ENCODE results near the gene USP24.

USP24 gene

DNA sequence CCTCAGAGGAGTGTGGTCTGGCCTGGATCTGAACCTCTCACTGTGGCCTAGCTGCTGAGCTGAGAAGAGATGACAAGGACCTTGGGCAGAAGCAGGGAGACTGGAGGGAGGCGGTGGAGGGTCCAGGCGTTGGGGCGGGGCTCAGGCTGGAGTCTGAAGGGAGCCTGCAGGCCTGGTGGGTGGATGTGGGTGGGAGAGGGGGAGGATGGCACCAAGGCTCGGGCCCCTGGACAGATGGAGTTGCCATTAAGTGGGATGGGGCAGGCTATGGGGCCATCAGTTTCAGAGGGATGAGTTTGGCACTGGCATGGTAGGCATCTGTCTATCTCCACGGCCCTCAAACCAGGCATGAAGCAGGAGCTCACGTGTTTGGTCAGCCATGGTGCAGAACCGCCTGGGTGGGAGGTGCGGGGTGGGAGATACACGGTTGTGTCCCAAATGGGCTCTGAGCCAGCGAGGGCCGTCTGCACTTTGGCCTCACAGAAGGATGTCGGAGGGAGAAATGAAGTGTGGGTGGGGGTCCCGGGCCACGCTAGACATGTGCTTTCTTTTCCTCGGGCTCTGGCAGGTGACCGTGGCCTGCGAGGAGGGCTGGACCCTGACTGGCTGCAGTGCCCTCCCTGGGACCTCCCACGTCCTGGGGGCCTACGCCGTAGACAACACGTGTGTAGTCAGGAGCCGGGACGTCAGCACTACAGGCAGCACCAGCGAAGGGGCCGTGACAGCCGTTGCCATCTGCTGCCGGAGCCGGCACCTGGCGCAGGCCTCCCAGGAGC, 152.2 kb downstream of the USP24 start:
- Histone ChIP-seq H3K4me3 (ENCODE audit: low read length) (no peak overlapping the region), H3K27ac (ENCODE audit: low read length) (no peak overlapping the region), H3K4me1 (ENCODE audit: insufficient read depth, low read length) (no peaks in the 10 kb centered on the region), H3K27me3 (ENCODE audit: insufficient read depth, low read length) (no peaks in the 10 kb centered on the region), H3K9ac (ENCODE audit: low read depth, low read length) (no peak overlapping the region), H3K9me3 (ENCODE audit: insufficient read depth, low read depth, low read length) (no peaks in the 10 kb centered on the region), H3K36me3 (ENCODE audit: insufficient read depth, low read depth, low read length) (peaks cover 34% of the 10 kb centered on the region)

DNA sequence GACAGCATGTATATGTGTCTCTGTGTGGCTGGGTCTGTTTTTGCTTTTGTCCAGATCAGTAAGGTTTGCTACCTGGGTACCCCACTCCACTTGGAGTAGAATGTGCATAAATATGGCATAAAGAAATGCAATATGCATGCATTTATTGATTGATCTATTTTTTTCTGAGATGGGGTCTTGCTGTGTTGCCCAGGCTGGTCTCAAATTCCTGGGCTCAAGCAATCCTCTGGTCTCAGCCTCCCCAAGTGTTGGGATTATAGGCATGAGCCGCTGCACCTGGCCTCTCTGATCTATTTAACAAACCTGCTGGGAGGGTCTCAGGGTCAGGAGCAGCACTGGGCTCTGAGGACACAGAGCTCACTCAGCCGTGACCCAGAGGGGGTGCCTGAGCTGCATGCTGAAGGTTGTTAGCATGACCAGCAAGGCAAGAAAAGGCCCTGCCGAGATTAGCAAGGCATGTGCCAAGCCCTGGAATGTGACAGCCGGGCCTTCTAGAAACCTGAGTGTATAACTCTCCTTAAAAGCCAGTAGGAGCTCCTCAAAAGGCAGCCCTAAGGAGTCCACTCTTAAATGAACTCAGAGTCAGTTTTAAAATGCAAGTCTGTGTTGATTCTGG, 153.3 kb downstream of the USP24 start:
- no peaks in the 10 kb centered on the region for H3K4me1 ChIP-seq (ENCODE audit: insufficient read depth, low read length)
- H3K27me3 ChIP-seq (ENCODE audit: insufficient read depth, low read length) = no peaks in the 10 kb centered on the region
- no peak overlapping the region for H3K27ac ChIP-seq (ENCODE audit: low read length)
- H3K36me3 ChIP-seq (ENCODE audit: insufficient read depth, low read depth, low read length) = peaks cover 22% of the 10 kb centered on the region
- H3K4me3 ChIP-seq (ENCODE audit: low read length) = no peak overlapping the region
- H3K9me3 ChIP-seq (ENCODE audit: insufficient read depth, low read depth, low read length) = no peaks in the 10 kb centered on the region
- no peak overlapping the region for H3K9ac ChIP-seq (ENCODE audit: low read depth, low read length)

GRCh38 chr1:55061000-55061705, 154.0 kb downstream of the USP24 start:
- no peaks in the 10 kb centered on the region for H3K9me3 ChIP-seq (ENCODE audit: insufficient read depth, low read depth, low read length)
- no peak overlapping the region for H3K27ac ChIP-seq (ENCODE audit: low read length)
- no peak overlapping the region for H3K9ac ChIP-seq (ENCODE audit: low read depth, low read length)
- H3K36me3 ChIP-seq (ENCODE audit: insufficient read depth, low read depth, low read length) = peaks cover 15% of the 10 kb centered on the region; the same call in 1 of the 2 replicates
- no peak overlapping the region for H3K4me3 ChIP-seq (ENCODE audit: low read length)
- no peaks in the 10 kb centered on the region for H3K4me1 ChIP-seq (ENCODE audit: insufficient read depth, low read length)
- H3K27me3 ChIP-seq (ENCODE audit: insufficient read depth, low read length) = no peaks in the 10 kb centered on the region

DNA sequence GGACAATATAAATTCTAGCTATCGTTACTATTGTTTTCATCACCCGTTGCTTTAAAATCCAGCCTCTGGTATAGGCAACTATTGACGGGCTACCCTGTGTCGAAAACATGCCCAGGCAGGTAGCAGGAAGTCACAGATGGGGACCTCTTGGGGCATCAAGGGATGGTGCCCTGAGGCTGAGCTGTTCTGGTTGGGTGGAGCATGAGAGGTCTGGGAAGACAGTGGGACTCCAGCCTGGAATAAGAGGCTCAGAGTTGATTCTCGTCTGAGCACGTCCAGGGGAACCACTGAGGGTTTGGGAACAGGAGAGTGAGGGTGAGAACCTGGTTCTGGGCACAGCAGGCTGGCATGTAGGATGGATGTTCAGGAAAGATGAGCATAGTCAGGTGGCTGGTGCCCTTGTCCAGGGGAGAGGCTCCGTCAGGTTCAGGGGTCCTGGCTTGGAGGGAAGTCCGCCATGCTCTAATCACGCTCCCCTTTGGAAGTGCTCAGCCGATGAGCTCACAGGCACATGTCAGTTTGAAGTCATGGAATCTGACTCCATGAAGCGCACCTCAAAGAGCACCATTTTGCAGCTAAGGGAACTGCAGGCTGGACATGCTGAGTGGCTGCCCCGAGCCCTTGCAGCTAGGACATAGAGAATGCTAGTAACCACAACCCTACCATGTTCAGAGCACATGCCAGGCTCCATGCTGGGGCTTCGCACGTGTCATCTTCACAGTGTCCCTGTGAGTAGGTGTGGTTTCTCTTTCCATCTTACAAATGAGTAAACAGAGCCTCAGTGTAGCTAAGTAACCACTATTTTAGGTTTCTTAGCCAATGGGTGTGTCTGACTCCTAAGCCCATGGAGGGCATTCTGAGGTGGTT, 154.8 kb downstream of the USP24 start:
- Histone ChIP-seq H3K9ac (ENCODE audit: low read depth, low read length) (no peak overlapping the region), H3K27me3 (ENCODE audit: insufficient read depth, low read length) (no peaks in the 10 kb centered on the region), H3K27ac (ENCODE audit: low read length) (no peak overlapping the region), H3K9me3 (ENCODE audit: insufficient read depth, low read depth, low read length) (no peaks in the 10 kb centered on the region), H3K36me3 (ENCODE audit: insufficient read depth, low read depth, low read length) (peaks cover 15% of the 10 kb centered on the region; the same call in 1 of the 2 replicates), H3K4me3 (ENCODE audit: low read length) (no peak overlapping the region), H3K4me1 (ENCODE audit: insufficient read depth, low read length) (no peaks in the 10 kb centered on the region)

DNA sequence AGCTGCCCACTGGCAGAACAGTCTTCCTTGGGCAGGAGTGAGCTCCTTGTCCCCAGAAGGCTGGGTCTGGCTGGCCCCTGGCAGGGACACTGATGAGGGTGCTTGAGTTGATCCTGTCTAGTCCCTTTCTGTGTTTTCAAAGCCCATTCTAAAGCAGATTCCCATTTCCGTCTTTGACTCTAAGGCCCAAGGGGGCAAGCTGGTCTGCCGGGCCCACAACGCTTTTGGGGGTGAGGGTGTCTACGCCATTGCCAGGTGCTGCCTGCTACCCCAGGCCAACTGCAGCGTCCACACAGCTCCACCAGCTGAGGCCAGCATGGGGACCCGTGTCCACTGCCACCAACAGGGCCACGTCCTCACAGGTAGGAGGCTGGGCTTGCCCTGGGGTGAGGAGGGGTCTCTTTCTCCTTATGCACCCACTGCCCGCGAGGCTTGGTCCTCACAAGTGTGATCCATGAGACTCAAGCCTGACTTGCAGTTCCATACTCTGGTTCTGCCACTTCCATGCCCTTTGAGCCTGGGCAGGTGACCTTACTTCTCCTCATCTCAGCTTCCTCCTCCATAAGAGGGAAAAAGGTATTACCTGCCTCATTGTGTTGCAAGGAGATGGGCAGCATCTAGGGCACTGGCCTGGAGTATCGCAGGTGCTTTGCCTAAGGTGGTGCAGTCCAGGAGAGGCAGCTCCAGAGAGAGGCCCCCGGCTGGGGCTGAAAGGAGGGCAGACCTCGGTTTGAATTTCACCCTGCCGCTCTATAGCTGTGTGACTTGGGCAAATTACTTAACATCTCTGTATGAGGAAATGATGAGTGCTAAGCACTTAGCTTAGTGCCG, 155.6 kb downstream of the USP24 start:
- H3K27ac ChIP-seq (ENCODE audit: low read length) = no peak overlapping the region
- peaks cover 15% of the 10 kb centered on the region; the same call in 1 of the 2 replicates for H3K36me3 ChIP-seq (ENCODE audit: insufficient read depth, low read depth, low read length)
- no peak overlapping the region for H3K9ac ChIP-seq (ENCODE audit: low read depth, low read length)
- no peaks in the 10 kb centered on the region for H3K27me3 ChIP-seq (ENCODE audit: insufficient read depth, low read length)
- H3K4me1 ChIP-seq (ENCODE audit: insufficient read depth, low read length) = no peaks in the 10 kb centered on the region
- no peak overlapping the region for H3K4me3 ChIP-seq (ENCODE audit: low read length)
- no peaks in the 10 kb centered on the region for H3K9me3 ChIP-seq (ENCODE audit: insufficient read depth, low read depth, low read length)

DNA sequence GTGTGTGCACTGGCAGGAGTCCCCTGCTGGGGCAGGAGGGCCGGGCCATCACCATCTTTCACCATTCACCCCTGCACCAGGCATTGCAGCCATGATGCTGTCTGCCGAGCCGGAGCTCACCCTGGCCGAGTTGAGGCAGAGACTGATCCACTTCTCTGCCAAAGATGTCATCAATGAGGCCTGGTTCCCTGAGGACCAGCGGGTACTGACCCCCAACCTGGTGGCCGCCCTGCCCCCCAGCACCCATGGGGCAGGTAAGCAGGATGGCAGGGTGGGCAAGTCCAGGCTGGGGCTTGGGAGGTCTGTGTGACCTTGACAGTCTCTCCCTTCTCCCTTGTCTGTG, 157.2 kb downstream of the USP24 start:
- peaks cover 18% of the 10 kb centered on the region; the same call in 1 of the 2 replicates for H3K36me3 ChIP-seq (ENCODE audit: insufficient read depth, low read depth, low read length)
- H3K27me3 ChIP-seq (ENCODE audit: insufficient read depth, low read length) = no peaks in the 10 kb centered on the region

DNA sequence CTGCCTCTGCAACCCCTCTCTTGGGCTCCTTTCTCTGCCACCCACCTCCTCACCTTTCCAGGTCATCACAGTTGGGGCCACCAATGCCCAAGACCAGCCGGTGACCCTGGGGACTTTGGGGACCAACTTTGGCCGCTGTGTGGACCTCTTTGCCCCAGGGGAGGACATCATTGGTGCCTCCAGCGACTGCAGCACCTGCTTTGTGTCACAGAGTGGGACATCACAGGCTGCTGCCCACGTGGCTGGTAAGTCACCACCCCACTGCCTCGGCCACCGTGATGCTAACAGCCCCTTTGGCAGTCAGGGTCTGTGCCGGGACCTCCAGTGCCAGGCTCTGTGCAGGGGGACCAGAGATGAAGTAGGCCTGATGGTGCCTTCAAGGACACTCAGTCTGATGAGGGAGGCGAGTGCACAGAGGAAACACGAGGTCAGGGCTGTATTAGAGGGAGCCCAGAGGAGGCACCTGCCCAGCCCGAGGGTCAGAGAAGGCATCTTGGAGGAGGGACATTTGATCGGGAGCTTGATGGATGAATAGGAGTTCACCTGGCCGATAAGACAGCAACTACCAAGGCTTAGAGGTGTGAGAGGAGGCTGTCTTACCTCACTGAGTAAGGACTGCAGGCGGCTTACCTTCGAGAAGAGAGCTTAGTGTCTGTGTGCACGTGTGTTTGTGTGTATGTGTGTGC, 157.8 kb downstream of the USP24 start:
- Histone ChIP-seq H3K27me3 (ENCODE audit: insufficient read depth, low read length) (no peaks in the 10 kb centered on the region), H3K27ac (ENCODE audit: low read length) (no peak overlapping the region), H3K4me3 (ENCODE audit: low read length) (no peak overlapping the region), H3K36me3 (ENCODE audit: insufficient read depth, low read depth, low read length) (peaks cover 22% of the 10 kb centered on the region; the same call in 1 of the 2 replicates), H3K9ac (ENCODE audit: low read depth, low read length) (no peak overlapping the region), H3K9me3 (ENCODE audit: insufficient read depth, low read depth, low read length) (no peaks in the 10 kb centered on the region), H3K4me1 (ENCODE audit: insufficient read depth, low read length) (no peaks in the 10 kb centered on the region)

More for the DNA sequence above, 157.2 kb downstream of the USP24 start:
- H3K9ac ChIP-seq (ENCODE audit: low read depth, low read length) = no peak overlapping the region
- H3K4me1 ChIP-seq (ENCODE audit: insufficient read depth, low read length) = no peaks in the 10 kb centered on the region
- no peaks in the 10 kb centered on the region for H3K9me3 ChIP-seq (ENCODE audit: insufficient read depth, low read depth, low read length)
- H3K4me3 ChIP-seq (ENCODE audit: low read length) = no peak overlapping the region
- H3K27ac ChIP-seq (ENCODE audit: low read length) = no peak overlapping the region

GRCh38 chr1:55056632-55056992, 158.6 kb downstream of the USP24 start:
- Histone ChIP-seq H3K4me1 (ENCODE audit: insufficient read depth, low read length) (no peaks in the 10 kb centered on the region), H3K4me3 (ENCODE audit: low read length) (no peak overlapping the region), H3K36me3 (ENCODE audit: insufficient read depth, low read depth, low read length) (peaks cover 22% of the 10 kb centered on the region; the same call in 1 of the 2 replicates), H3K27me3 (ENCODE audit: insufficient read depth, low read length) (no peaks in the 10 kb centered on the region), H3K27ac (ENCODE audit: low read length) (no peak overlapping the region), H3K9ac (ENCODE audit: low read depth, low read length) (no peak overlapping the region), H3K9me3 (ENCODE audit: insufficient read depth, low read depth, low read length) (no peaks in the 10 kb centered on the region)

DNA sequence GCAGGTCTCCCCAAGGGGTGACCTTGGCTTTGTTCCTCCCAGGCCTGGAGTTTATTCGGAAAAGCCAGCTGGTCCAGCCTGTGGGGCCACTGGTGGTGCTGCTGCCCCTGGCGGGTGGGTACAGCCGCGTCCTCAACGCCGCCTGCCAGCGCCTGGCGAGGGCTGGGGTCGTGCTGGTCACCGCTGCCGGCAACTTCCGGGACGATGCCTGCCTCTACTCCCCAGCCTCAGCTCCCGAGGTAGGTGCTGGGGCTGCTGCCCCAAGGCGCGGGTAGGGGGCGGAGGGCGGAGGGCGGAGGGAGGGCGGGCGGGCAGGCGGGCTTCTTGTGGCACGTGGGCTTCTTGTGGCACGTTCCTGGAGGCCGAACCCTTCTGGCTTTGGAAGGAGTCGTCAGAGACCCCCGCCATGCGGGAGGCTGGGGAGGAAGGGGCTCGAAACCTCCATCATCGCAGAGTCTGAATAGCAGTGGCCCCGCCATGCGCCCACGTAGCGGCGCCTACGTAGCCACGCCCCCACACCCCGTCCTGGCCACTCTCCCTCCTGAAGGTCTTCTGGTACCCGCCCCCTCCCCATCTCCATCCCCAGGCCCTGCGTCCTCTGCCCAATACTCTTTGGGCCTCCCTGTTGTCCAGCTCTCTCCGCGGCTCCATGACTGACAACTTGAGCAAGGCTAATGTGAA, 159.1 kb downstream of the USP24 start:
- Histone ChIP-seq H3K4me1 (ENCODE audit: insufficient read depth, low read length) (no peaks in the 10 kb centered on the region), H3K4me3 (ENCODE audit: low read length) (no peak overlapping the region), H3K36me3 (ENCODE audit: insufficient read depth, low read depth, low read length) (peaks cover 22% of the 10 kb centered on the region; the same call in 1 of the 2 replicates), H3K27ac (ENCODE audit: low read length) (no peak overlapping the region), H3K27me3 (ENCODE audit: insufficient read depth, low read length) (no peaks in the 10 kb centered on the region), H3K9me3 (ENCODE audit: insufficient read depth, low read depth, low read length) (no peaks in the 10 kb centered on the region), H3K9ac (ENCODE audit: low read depth, low read length) (no peak overlapping the region)
